Epidermal melanocyte (primary cell): ENCODE results near the gene MSN.
"Not testable (repeated sequence)": the region's sequence is repeated elsewhere in the genome, so short reads cannot be mapped to it uniquely, and the experiment has no call there.

Source experiments
- DNase-seq: peaks from one replicate; pipeline ENCODE4 v3.0.0; 2011; ENCODE audit warnings: low spot score; ENCODE audit not compliant: insufficient read length

MSN gene

DNA sequence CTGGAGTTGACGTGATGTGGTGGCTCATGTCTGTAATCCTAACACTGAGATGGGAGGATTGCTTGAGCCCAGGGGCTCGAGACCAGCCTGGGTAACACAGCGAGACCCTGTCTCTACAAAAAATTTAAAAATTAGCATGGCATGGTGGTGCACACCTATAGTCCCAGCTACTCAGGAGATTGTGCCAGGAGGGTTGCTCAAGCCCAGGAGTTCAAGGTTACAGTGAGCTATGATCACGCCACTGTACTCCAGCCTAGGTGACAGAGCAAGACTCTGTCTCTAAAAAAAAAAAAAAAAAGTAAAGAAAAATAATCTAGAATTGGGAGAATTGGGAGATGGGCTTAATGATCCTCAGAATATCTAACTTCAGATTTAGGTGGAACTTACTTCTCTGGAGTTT lies 51.1 kb downstream of the MSN start:
- no peak for DNase-seq

DNA sequence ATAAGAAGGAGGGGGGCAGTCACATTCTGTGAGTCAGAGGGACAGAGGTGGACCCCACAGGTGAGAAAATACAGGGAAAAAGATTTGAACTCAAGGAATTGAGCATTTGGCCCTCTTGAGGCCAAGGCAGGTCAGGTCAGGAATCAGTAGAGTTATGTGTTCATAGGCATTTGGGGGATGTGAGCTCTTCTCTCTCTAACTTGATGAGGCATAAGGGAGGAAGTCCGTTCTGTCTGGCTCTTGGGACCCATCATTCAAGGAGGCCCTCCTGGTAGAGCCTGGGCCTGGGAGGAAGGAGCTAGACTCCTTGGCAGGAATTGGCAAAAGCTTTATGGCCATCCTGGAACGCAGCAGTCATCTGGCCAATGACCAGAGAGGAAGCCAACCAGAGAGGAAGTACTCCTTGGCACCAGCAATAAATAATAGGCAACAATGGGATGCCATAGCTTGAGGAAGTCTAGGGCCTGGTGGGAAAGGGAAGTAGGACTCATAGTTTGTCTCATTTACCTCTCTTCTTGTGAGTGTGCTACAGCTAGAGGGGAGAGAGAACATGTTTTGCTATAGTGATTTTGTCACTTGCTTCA lies 53.0 kb downstream of the MSN start:
- no peak for DNase-seq

- DNase-seq: no peak
Measured at GRCh38 chrX:65723706-65724105, 56.3 kb downstream of the MSN start.

- DNase-seq: no peak
Measured at GRCh38 chrX:65726715-65727114, 59.3 kb downstream of the MSN start.

- DNase-seq: no peak
Measured at GRCh38 chrX:65731684-65732289, 64.3 kb downstream of the MSN start.

GRCh38 chrX:65740909-65741308 lies 73.5 kb downstream of the MSN start:
- DNase-seq: no peak

DNA sequence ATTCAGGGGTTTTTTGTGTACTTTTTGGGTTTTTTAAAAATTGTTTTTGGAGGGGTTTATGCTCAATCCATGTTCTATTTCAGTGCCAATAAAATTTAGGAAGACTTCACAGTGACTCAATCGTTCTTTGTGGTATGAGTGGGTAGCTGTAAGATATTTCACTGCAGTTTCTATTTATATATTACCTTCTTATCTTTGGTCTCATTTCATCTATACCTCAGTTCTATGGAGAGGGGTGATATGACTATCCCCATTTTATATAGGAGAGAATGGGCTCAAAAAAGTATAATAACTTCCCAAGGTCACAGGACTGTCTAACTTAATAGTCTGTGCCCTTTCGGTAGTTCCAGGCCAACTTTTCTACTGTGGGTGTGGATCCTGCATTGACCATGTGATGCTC lies 74.4 kb downstream of the MSN start:
- no peak for DNase-seq

GRCh38 chrX:65744965-65745364 lies 77.5 kb downstream of the MSN start:
- no peak for DNase-seq

- DNase-seq: no peak
Measured at GRCh38 chrX:65745427-65745826, 78.0 kb downstream of the MSN start.

- DNase-seq: no peak
Measured at GRCh38 chrX:65745992-65746391, 78.5 kb downstream of the MSN start.

DNA sequence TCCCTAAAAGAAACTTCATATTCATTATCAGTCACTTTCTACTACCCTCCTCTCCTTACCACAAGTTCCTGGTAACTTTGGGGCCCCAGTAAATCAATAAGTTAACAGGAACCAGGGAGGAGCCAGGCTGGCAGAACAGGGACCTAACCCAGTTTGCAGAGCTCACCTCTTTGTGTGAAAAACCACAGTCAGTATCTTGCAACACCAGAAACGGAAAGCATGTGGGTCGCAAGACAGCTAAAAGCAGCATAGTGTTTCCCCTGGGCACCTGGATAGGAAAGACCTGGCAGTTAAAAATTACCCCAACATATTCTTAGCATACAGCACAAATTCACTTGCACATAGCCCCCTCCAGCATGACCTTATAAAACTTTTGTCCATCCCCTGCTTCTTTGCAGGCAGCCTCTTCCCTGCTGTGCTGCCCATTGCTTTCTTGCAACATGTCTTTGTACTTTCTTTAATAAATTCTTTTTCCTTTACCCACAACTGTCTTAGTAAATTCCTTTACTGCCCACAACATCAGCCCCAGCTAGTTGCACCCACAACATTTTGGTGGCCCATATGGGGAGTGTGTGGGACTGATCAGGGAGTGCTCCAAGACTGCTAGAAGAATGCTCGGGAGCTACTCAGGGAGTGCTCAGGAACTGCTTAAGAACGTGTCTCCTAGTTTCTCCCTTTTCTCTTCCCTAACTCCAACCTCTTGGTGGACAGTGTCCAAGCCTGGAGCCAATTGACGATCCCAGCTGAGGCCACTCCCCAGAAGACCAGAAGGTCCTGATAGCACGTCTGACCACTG lies 83.4 kb downstream of the MSN start:
- no peak for DNase-seq

GRCh38 chrX:65751519-65751918 lies 84.1 kb downstream of the MSN start:
- no peak for DNase-seq

DNA sequence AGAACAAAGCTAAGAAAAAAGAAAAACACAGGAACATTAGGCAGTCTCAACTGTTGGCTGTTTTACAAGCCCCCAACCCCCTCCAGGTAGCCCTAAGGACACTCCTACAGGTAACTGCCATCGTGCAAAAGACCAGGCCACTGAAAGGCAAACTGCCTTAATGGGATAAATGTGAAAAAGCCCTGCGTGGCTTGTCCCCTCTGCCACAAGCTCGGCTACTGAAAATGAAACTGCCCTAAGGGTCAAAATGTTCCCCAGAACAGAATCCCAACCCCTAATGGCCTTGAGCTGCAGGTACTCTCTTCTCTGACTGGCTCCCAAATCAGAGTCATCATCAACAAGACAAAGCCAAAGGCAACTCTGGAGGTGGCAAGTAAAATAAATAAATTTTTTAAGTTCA lies 84.8 kb downstream of the MSN start:
- no peak for DNase-seq

GRCh38 chrX:65755786-65756185 lies 88.3 kb downstream of the MSN start:
- DNase-seq: no peak

- no peak for DNase-seq
Measured at GRCh38 chrX:65757943-65758342, 90.5 kb downstream of the MSN start.

GRCh38 chrX:65758505-65758904 lies 91.1 kb downstream of the MSN start:
- DNase-seq: no peak

GRCh38 chrX:65759525-65759924 lies 92.1 kb downstream of the MSN start:
- not testable (repeated sequence) for DNase-seq

- DNase-seq: no peak
Measured at GRCh38 chrX:65769564-65770292, 102.3 kb downstream of the MSN start.

DNA sequence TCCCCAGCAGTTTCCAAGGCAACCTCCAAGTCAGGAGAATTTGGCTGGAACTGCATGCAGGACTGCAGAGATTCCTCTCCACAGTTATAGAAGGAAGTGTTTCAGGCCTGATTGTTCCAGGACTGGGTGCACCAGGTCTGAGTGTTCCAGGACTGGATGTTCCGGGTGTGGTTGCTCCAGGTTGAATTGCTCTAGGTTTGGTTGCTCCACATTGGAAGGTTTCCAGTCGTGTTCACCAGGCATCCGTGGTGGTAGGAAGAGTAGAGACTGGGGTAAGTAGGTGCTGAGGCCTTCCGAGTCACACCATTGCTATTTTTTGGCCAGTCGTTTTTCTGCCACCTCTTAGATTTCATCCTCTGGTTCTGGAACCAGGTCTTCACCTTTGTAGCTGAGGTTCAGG lies 105.4 kb downstream of the MSN start:
- no peak for DNase-seq

DNA sequence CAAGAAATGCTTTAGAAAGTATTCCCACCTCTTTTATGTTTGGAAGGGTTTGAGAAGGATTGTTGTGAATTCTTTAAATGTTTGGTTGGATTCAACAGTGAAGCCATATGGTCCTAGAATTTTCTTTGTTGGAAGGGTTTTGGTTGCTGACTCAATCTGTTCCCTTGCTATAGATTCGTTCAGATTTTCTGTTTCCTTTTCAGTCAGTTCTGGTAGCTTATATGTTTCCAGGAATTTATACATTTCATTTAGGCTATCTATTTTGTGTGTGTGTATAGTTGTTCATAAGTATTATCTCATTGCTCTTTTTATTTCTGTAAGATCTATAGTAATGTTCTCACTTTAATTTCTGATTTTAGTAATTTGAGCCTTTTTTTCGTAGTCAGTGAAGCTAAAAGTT lies 114.4 kb downstream of the MSN start:
- DNase-seq: no peak

- no peak for DNase-seq
Measured at GRCh38 chrX:65783746-65784145, 116.3 kb downstream of the MSN start.
